Liver (tissue), 3 donors: ENCODE measurements around the gene DCD.

Source experiments
- ATF3 ChIP-seq: IDR thresholded peaks from 2 replicates; pipeline ENCODE4 v1.6.1; 2016; ENCODE audit warnings: antibody characterized with exemption
- CTCF ChIP-seq: fragments of 150-350 bp; IDR thresholded peaks from 2 replicates; pipeline ENCODE4 v1.5.1; 2017; ENCODE audit warnings: improper control_type of control experiment, low read depth, low read length; ENCODE audit not compliant: missing input control
- EGR1 ChIP-seq, 2 donors: IDR thresholded peaks; 2 replicates each; pipeline ENCODE4 v1.6.1; 2016 to 2018; ENCODE audit warnings: antibody characterized with exemption in 2 of 2, low read depth in 2 of 2
- GABPA ChIP-seq, 2 donors: IDR thresholded peaks in 1 of 2; conservative IDR thresholded peaks in 1 of 2; 2 replicates each; pipeline ENCODE4 v1.6.1; 2016; ENCODE audit warnings: antibody characterized with exemption in 2 of 2, mild to moderate bottlenecking in 1 of 2, moderate library complexity in 1 of 2
- MAX ChIP-seq: IDR thresholded peaks from 2 replicates; pipeline ENCODE4 v1.6.1; 2016; ENCODE audit warnings: antibody characterized with exemption
- REST ChIP-seq: IDR thresholded peaks from 2 replicates; pipeline ENCODE4 v1.6.1; 2016; ENCODE audit warnings: antibody characterized with exemption, mild to moderate bottlenecking
- ZBTB33 ChIP-seq: IDR thresholded peaks from 2 replicates; pipeline ENCODE4 v1.6.1; 2016; ENCODE audit warnings: antibody characterized with exemption
- donor health status: healthy.
- donor health status: healthy.

GRCh38 chr12:54603173-54603814 lies 44.9 kb downstream of the DCD start:
- TF ChIP-seq CTCF = peak; percentile 79
- no peak for TF ChIP-seq ZBTB33
- no peak for TF ChIP-seq GABPA (IDR thresholded peaks at IDR 0.05 in 1 of 2, conservative IDR thresholded peaks at IDR 0.05 in 1 of 2)
- TF ChIP-seq EGR1 (IDR thresholded peaks at IDR 0.05; ENCODE audit: low read depth in 2 of 2) = no peak
- TF ChIP-seq REST = no peak
- TF ChIP-seq MAX = no peak
- no peak for TF ChIP-seq ATF3
